ENCODE results near the gene ZNRF2. TPM values are rescaled to one million over a fixed set of nuclear protein-coding genes. Genes with fewer than 3 reads are reported as not detected.

The ZNRF2 gene
- total RNA-seq, 6 experiments from 2014 or later = 17.1 to 24.0 (median 18.7) TPM

DNA sequence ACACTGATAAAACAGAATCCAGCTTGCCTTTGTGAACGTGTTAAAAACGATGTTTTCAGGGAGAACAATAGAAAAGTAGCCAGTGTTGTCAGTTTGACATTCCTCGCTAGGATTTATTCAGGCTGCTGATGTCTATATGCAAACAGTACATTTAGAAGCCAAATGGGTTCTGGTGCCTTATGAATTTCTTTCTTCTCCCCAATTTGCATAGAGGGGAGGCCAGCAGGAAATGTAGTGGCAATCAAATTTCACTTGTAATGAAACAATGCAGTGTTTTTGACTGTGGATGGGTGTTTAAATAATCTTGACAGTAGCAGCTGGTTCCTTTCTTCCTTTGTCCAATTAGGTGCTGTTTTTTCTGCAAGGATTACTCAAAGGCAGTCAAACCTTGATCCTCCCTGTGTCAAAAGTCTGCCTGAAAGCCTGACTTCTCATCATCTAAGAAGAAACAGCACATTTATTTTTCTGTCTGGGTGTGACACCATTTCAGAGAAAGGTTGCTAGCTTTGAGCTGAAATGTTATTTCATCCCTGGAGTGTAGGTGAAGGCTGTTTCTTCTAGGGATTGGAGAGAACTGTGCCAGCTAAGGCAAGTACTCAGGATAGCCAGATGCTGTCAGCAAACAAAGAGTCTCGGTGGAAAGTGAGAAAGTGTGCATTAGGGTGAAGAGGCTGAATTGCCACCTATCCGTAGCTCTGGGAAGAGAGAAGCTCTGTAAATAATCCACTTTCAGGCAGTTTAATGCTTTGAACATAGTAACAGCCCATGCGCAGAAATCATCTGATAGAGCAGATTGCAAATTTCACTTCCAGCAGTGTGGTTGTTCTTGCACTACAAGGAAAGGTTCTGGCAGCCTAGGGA, 36.6 kb upstream of the ZNRF2 start:
- TF ChIP-seq POLR2A (IDR thresholded peaks at IDR 0.05) = no peak
- no peak for TF ChIP-seq CTCF (IDR thresholded peaks at IDR 0.05)
- no peaks in the 10 kb centered on the region for H3K36me3 ChIP-seq
- peaks cover 0 to 13% (median under 1%) of the 10 kb centered on the region in 4 donors for H3K4me1 ChIP-seq
- no peak for DNase-seq
- no peaks in the 10 kb centered on the region for H3K27me3 ChIP-seq
- H3K9me3 ChIP-seq = no peaks in the 10 kb centered on the region
- no peak for ATAC-seq
- no peak overlapping the region for H3K27ac ChIP-seq
- no peak overlapping the region for H3K4me3 ChIP-seq
- WGBS (ENCODE audit: insufficient coverage, low coverage, low lambda C conversion rate, missing lambda C conversion rate) = 61% methylated on average over 6 of the region's 6 CpGs
- intact Hi-C loops (cut with DNase I) = no loop called here

DNA sequence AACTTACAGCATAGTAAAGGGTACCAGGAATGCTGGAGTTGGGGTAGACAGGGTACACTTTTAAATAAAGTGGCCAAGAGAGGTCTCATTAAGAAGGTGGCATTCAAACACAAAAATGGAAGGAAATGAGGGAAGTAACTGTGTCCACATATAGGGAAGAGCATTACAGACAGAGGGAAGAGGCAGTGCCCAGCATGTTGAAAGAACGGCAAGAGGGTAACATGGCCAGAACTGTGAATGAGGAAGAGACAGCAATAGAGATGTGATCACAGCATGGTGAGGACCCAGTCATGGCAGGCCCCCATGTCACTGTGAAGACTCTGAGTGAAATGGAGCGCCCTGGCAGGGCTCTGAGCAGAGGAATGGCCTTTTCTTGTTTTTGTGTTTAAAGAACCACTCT, 35.1 kb upstream of the ZNRF2 start:
- Histone ChIP-seq H3K4me1 (peaks cover 0 to 28% (median 8%) of the 10 kb centered on the region in 4 donors), H3K4me3 (no peak overlapping the region), H3K9me3 (no peaks in the 10 kb centered on the region), H3K27ac (no peak overlapping the region), H3K27me3 (no peaks in the 10 kb centered on the region), H3K36me3 (no peaks in the 10 kb centered on the region)
- intact Hi-C loops (cut with DNase I) = no loop called here
- TF ChIP-seq POLR2A (IDR thresholded peaks at IDR 0.05) (no peak), CTCF (IDR thresholded peaks at IDR 0.05) (no peak)
- peak in 3 of 4 donors; percentile 8 to 16 (median 8) for ATAC-seq
- DNase-seq = no peak
- whole genome bisulfite sequencing (ENCODE audit: insufficient coverage, low coverage, low lambda C conversion rate, missing lambda C conversion rate) = 63% methylated on average over 2 of the region's 2 CpGs

DNA sequence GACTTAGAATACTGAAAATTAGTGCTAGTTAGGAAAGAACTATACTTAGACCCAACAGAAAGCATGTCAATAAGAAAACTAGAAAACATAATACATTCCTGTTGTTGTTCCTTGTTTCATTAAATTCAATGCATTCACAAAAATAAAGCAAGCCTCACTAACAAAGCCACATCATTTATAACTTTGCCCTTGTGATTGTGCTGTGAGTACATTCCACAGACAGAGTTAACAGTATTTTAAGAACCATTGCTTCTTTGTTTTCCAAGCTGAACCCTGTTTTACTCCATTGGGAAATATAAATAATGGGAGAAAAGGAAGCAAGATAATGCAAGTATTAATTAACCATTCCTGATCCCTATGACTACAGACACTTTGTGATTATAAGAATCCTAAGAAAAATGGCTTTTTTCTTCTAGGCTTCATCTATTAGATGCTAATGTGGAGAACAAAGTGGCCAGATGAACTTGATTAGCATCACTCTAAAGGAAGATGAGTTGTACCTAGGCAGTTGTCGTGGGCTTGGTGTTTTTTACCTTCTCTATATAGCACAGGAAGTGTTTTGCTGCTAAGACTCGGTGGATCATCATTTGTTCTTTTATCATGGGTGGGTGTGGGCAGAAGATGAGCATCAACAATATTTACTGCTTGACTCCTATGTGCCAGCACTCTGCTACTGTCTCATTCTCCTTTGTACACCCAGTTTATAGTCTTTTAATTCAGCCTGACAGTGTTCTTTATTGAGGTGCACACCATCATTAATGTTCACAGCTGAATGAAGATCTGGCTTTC, 34.2 kb upstream of the ZNRF2 start:
- ATAC-seq (no peak), DNase-seq (no peak)
- H3K4me1 ChIP-seq = peaks cover 0 to 35% (median 8%) of the 10 kb centered on the region in 4 donors
- TF ChIP-seq POLR2A (IDR thresholded peaks at IDR 0.05) (no peak), CTCF (IDR thresholded peaks at IDR 0.05) (no peak)
- 58% methylated on average over 2 of the region's 2 CpGs for WGBS (ENCODE audit: insufficient coverage, low coverage, low lambda C conversion rate, missing lambda C conversion rate)
- no peaks in the 10 kb centered on the region for H3K36me3 ChIP-seq
- H3K27ac ChIP-seq = no peak overlapping the region
- H3K27me3 ChIP-seq = no peaks in the 10 kb centered on the region
- intact Hi-C loops (cut with DNase I) = no loop called here
- H3K4me3 ChIP-seq = no peak overlapping the region
- no peaks in the 10 kb centered on the region for H3K9me3 ChIP-seq

GRCh38 chr7:30251708-30252329, 32.6 kb upstream of the ZNRF2 start:
- no peaks in the 10 kb centered on the region for H3K9me3 ChIP-seq
- H3K27ac ChIP-seq = no peak overlapping the region
- DNase-seq = no peak
- 88% methylated on average over 7 of the region's 7 CpGs for WGBS (ENCODE audit: insufficient coverage, low coverage, low lambda C conversion rate, missing lambda C conversion rate)
- ATAC-seq = no peak
- no peak overlapping the region for H3K4me3 ChIP-seq
- TF ChIP-seq CTCF (IDR thresholded peaks at IDR 0.05) (no peak), POLR2A (IDR thresholded peaks at IDR 0.05) (no peak)
- no peaks in the 10 kb centered on the region for H3K36me3 ChIP-seq
- no peaks in the 10 kb centered on the region for H3K27me3 ChIP-seq
- peaks cover 0 to 49% (median 14%) of the 10 kb centered on the region in 4 donors for H3K4me1 ChIP-seq
- intact Hi-C loops (cut with DNase I) = no loop called here
